IPS-20b (cell line): ENCODE data around the gene CBLN4.

Experiments
- H3K27ac ChIP-seq: one replicate; pipeline ENCODE4 v1.5.1; 2013; ENCODE audit warnings: low read length
- H3K27me3 ChIP-seq: 2 replicates; pipeline ENCODE4 v1.6.1; 2013; ENCODE audit warnings: mild to moderate bottlenecking, low read length, inconsistent platforms; ENCODE audit not compliant: insufficient read depth
- H3K36me3 ChIP-seq: 2 replicates; pipeline ENCODE4 v1.6.1; 2013; ENCODE audit warnings: low read depth, mild to moderate bottlenecking, inconsistent platforms, low read length, moderate library complexity; ENCODE audit not compliant: insufficient read depth
- H3K4me1 ChIP-seq: 2 replicates; pipeline ENCODE4 v1.6.1; 2013; ENCODE audit warnings: mild to moderate bottlenecking, control low read depth, inconsistent platforms, low read length, moderate library complexity; ENCODE audit not compliant: insufficient read depth
- H3K4me3 ChIP-seq: 2 replicates; pipeline ENCODE4 v1.5.1; 2013; ENCODE audit warnings: mild to moderate bottlenecking, low read length, inconsistent platforms
- H3K9ac ChIP-seq: 2 replicates; pipeline ENCODE4 v1.6.1; 2013; ENCODE audit warnings: low read depth, mild to moderate bottlenecking, inconsistent platforms, low read length, moderate library complexity
- H3K9me3 ChIP-seq: 2 replicates; pipeline ENCODE4 v1.6.1; 2013; ENCODE audit warnings: mild to moderate bottlenecking, low read depth, low read length, inconsistent platforms; ENCODE audit not compliant: insufficient read depth

CBLN4 gene

GRCh38 chr20:56001890-56002289 is 3.4 kb downstream of the CBLN4 start:
- H3K4me1 ChIP-seq = no peaks in the 10 kb centered on the region
- peaks cover 70% of the 10 kb centered on the region for H3K27me3 ChIP-seq
- H3K9me3 ChIP-seq = no peaks in the 10 kb centered on the region; the same call in 1 of the 2 replicates
- H3K36me3 ChIP-seq = no peaks in the 10 kb centered on the region
- H3K27ac ChIP-seq = no peak overlapping the region
- no peak overlapping the region for H3K4me3 ChIP-seq
- no peak overlapping the region for H3K9ac ChIP-seq

- no peak overlapping the region for H3K27ac ChIP-seq
Measured at GRCh38 chr20:56001106-56001785, 4.1 kb downstream of the CBLN4 start.

GRCh38 chr20:55978550-55978949 is 26.8 kb downstream of the CBLN4 start:
- Histone ChIP-seq H3K9ac (no peak overlapping the region), H3K27me3 (no peaks in the 10 kb centered on the region), H3K27ac (no peak overlapping the region), H3K4me3 (no peak overlapping the region), H3K9me3 (peaks cover 39% of the 10 kb centered on the region), H3K36me3 (no peaks in the 10 kb centered on the region), H3K4me1 (no peaks in the 10 kb centered on the region)

More at GRCh38 chr20:56001106-56001785, 4.1 kb downstream of the CBLN4 start:
- H3K9me3 ChIP-seq = no peaks in the 10 kb centered on the region; the same call in 1 of the 2 replicates
- H3K9ac ChIP-seq = no peak overlapping the region
- no peaks in the 10 kb centered on the region for H3K4me1 ChIP-seq
- H3K4me3 ChIP-seq = no peak overlapping the region
- H3K27me3 ChIP-seq = peaks cover 64% of the 10 kb centered on the region
- H3K36me3 ChIP-seq = no peaks in the 10 kb centered on the region

GRCh38 chr20:55977690-55978459 is 27.4 kb downstream of the CBLN4 start:
- H3K9ac ChIP-seq = no peak overlapping the region
- no peaks in the 10 kb centered on the region for H3K27me3 ChIP-seq
- no peak overlapping the region for H3K27ac ChIP-seq
- H3K4me3 ChIP-seq = no peak overlapping the region
- no peaks in the 10 kb centered on the region for H3K36me3 ChIP-seq
- H3K9me3 ChIP-seq = peaks cover 35% of the 10 kb centered on the region
- no peaks in the 10 kb centered on the region for H3K4me1 ChIP-seq

GRCh38 chr20:55974491-55975202 is 30.7 kb downstream of the CBLN4 start:
- H3K9me3 ChIP-seq = peaks cover 20% of the 10 kb centered on the region
- H3K9ac ChIP-seq = no peak overlapping the region

GRCh38 chr20:55964790-55965189 is 40.5 kb downstream of the CBLN4 start:
- H3K27ac ChIP-seq = no peak overlapping the region
- H3K4me3 ChIP-seq = no peak overlapping the region
- no peaks in the 10 kb centered on the region for H3K4me1 ChIP-seq
- no peaks in the 10 kb centered on the region for H3K36me3 ChIP-seq
- H3K9me3 ChIP-seq = peaks cover 59% of the 10 kb centered on the region
- H3K9ac ChIP-seq = no peak overlapping the region
- H3K27me3 ChIP-seq = no peaks in the 10 kb centered on the region

More at GRCh38 chr20:55974491-55975202, 30.7 kb downstream of the CBLN4 start:
- H3K27me3 ChIP-seq = no peaks in the 10 kb centered on the region
- H3K36me3 ChIP-seq = no peaks in the 10 kb centered on the region
- H3K27ac ChIP-seq = no peak overlapping the region
- H3K4me3 ChIP-seq = no peak overlapping the region
- no peaks in the 10 kb centered on the region for H3K4me1 ChIP-seq

- H3K4me3 ChIP-seq = no peak overlapping the region
- H3K9ac ChIP-seq = no peak overlapping the region
- H3K9me3 ChIP-seq = peaks cover 49% of the 10 kb centered on the region
- no peak overlapping the region for H3K27ac ChIP-seq
- no peaks in the 10 kb centered on the region for H3K4me1 ChIP-seq
- H3K36me3 ChIP-seq = no peaks in the 10 kb centered on the region
- H3K27me3 ChIP-seq = no peaks in the 10 kb centered on the region
Measured at GRCh38 chr20:55961376-55962330, 43.7 kb downstream of the CBLN4 start.

- Histone ChIP-seq H3K27me3 (no peaks in the 10 kb centered on the region), H3K4me1 (no peaks in the 10 kb centered on the region), H3K27ac (no peak overlapping the region), H3K36me3 (no peaks in the 10 kb centered on the region), H3K9ac (no peak overlapping the region), H3K4me3 (no peak overlapping the region), H3K9me3 (peaks cover 39% of the 10 kb centered on the region)
Measured at GRCh38 chr20:55953201-55953600, 52.1 kb downstream of the CBLN4 start.

GRCh38 chr20:55947701-55948100 is 57.6 kb downstream of the CBLN4 start:
- Histone ChIP-seq H3K9ac (no peak overlapping the region), H3K4me1 (no peaks in the 10 kb centered on the region), H3K27me3 (no peaks in the 10 kb centered on the region), H3K36me3 (no peaks in the 10 kb centered on the region), H3K27ac (no peak overlapping the region), H3K9me3 (peaks cover 51% of the 10 kb centered on the region), H3K4me3 (no peak overlapping the region)
